Osteoblast (primary cell): ENCODE measurements around the gene TNFRSF1B. TPM values are rescaled to one million over a fixed set of nuclear protein-coding genes. Genes with fewer than 3 reads are reported as not detected.

Experiments
- DNase-seq: peaks from one replicate; pipeline ENCODE4 v3.0.0; 2011; ENCODE audit warnings: low spot score, mixed read lengths; ENCODE audit not compliant: insufficient read length; ENCODE audit errors: missing footprints
- H2AFZ ChIP-seq: 2 replicates; pipeline ENCODE4 v1.6.0; 2011; ENCODE audit warnings: mild to moderate bottlenecking, low read length
- H3K27ac ChIP-seq: 2 replicates; pipeline ENCODE4 v1.5.1; 2011; ENCODE audit warnings: mild to moderate bottlenecking, low read depth, low read length, moderate library complexity
- H3K27me3 ChIP-seq: 2 replicates; pipeline ENCODE4 v1.6.0; 2012; ENCODE audit warnings: mild to moderate bottlenecking, control low read depth, inconsistent platforms, low read length, moderate library complexity; ENCODE audit not compliant: insufficient read depth
- H3K36me3 ChIP-seq: 2 replicates; pipeline ENCODE4 v1.5.1; 2011; ENCODE audit warnings: mild to moderate bottlenecking, low read length, control low read depth, moderate library complexity; ENCODE audit not compliant: insufficient read depth
- H3K4me1 ChIP-seq: 2 replicates; pipeline ENCODE4 v1.5.1; 2011; ENCODE audit warnings: mild to moderate bottlenecking, low read length, control low read depth, moderate library complexity; ENCODE audit not compliant: insufficient read depth
- H3K4me2 ChIP-seq: 2 replicates; pipeline ENCODE4 v1.6.0; 2011; ENCODE audit warnings: mild to moderate bottlenecking, low read length; ENCODE audit not compliant: insufficient read depth
- H3K4me3 ChIP-seq: fragments of 200-600 bp; sonication (generic); 3 replicates; pipeline ENCODE4 v1.5.1; 2012; ENCODE audit warnings: mild to moderate bottlenecking, low read length, inconsistent platforms; ENCODE audit not compliant: insufficient read depth
- H3K79me2 ChIP-seq: 2 replicates; pipeline ENCODE4 v1.6.0; 2012; ENCODE audit warnings: mild to moderate bottlenecking, low read length, control low read depth, inconsistent platforms; ENCODE audit not compliant: insufficient read depth
- H3K9me3 ChIP-seq: 2 replicates; pipeline ENCODE4 v1.5.1; 2011; ENCODE audit warnings: low read depth, low read length, control low read depth
- H4K20me1 ChIP-seq: 2 replicates; pipeline ENCODE4 v1.6.0; 2012; ENCODE audit warnings: mild to moderate bottlenecking, low read length, control low read depth; ENCODE audit not compliant: insufficient read depth
- CTCF ChIP-seq: IDR thresholded peaks from 2 replicates; pipeline ENCODE4 v1.5.1; 2011; ENCODE audit warnings: mild to moderate bottlenecking, low read depth, low read length, moderate library complexity; ENCODE audit errors: extremely low read depth
- total RNA-seq: library from RNA; depleted of rRNA; stranded (reverse); fragments of >200 nt; gene quantifications from 2 replicates; pipeline ENCODE4 v1.2.3, GENCODE V29; 2012

The TNFRSF1B gene
- total RNA-seq, 1 donor, result 12.7 TPM

DNA sequence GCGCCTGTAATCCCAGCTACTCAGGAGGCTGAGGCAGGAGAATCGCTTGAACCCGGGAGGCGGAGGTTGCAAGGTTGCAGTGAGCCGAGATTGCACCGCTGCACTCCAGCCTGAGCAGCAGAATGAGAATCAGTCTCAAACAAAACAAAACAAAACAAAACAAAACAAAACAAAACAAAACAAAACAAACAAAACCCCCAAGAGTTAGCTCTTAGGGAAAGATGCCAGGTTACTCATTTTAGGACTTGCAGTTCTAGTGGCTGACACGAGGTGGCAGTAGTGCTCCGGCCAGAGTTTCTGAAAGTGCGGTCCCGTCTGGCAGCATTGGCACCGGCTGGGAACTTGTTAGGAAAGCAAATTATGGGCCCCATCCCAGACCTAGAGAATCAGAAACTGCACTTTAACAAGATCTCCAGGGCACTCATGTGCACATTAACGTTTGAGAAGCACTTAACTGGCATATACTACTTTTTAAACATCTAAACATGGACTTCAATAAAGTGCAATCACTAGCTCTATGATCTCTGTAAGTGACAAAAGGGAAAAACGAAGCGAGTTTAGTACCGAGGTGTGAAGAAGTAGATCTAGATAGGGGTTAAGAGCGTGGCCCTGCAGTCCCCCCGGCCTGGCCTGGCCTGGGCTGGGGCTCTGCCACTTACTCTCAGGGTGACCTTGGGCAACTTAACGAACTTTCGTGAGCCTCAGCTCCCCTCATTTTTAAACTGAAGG is 41.9 kb upstream of the TNFRSF1B start:
- Histone ChIP-seq H3K27me3 (no peaks in the 10 kb centered on the region), H3K4me3 (no peak overlapping the region), H3K9me3 (no peaks in the 10 kb centered on the region), H3K4me1 (peaks cover 3% of the 10 kb centered on the region), H4K20me1 (no peaks in the 10 kb centered on the region), H3K4me2 (no peak overlapping the region), H3K36me3 (no peaks in the 10 kb centered on the region), H3K27ac (no peak overlapping the region), H3K79me2 (no peaks in the 10 kb centered on the region), H2AFZ (no peak overlapping the region)
- peak; percentile 86 for DNase-seq
- TF ChIP-seq CTCF, result peak; percentile 93

DNA sequence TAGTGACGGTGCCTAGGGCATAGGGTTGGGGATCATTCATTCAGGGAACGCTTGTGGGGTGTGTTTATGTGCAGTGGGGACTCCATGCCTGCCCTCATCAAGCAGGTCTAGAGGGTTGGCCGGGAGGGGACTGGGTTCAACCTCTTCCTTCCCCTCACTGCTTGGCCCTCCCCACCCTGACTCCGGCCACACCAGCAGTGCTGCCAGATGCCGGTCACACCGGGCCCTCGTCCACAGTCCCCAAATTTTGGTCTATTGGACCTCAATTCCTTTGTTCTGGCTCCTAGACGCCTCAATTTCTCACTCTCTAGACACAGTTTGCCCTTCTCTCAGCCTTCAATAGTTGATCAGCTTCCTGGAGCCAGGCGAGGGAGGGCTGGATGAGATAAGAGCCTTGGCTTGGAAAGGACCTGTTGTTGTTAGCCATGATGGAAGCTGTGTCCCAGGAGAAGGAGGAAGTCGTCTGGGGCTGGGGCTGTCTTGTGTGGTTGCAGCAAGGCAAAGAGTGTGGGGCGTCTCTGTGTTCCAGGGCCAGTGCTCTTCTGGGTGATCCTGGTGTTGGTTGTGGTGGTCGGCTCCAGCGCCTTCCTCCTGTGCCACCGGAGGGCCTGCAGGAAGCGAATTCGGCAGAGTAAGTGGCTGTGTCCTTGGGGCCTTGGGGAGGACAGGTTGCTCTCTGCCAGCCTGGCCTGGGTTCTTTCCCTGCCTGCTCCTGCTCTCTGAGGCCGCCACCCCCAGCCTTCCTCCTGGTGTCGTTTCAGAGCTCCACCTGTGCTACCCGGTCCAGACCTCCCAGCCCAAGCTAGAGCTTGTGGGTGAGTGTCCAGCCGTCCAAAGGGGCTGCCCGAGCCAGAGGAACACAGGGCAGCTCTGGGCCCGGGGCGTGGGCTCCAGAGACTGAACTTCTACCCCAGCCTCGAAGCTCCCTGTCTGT is 41.1 kb upstream of the TNFRSF1B start:
- no peak for TF ChIP-seq CTCF
- H3K4me3 ChIP-seq, result no peak overlapping the region
- no peaks in the 10 kb centered on the region for H3K79me2 ChIP-seq
- peak; percentile 53 for DNase-seq
- H2AFZ ChIP-seq, result peak overlapping the region; percentile 41
- H3K27me3 ChIP-seq, result no peaks in the 10 kb centered on the region
- H3K4me1 ChIP-seq, result peaks cover 3% of the 10 kb centered on the region
- no peak overlapping the region for H3K4me2 ChIP-seq
- H4K20me1 ChIP-seq, result no peaks in the 10 kb centered on the region
- no peak overlapping the region for H3K27ac ChIP-seq
- H3K36me3 ChIP-seq, result no peaks in the 10 kb centered on the region
- no peaks in the 10 kb centered on the region for H3K9me3 ChIP-seq

DNA sequence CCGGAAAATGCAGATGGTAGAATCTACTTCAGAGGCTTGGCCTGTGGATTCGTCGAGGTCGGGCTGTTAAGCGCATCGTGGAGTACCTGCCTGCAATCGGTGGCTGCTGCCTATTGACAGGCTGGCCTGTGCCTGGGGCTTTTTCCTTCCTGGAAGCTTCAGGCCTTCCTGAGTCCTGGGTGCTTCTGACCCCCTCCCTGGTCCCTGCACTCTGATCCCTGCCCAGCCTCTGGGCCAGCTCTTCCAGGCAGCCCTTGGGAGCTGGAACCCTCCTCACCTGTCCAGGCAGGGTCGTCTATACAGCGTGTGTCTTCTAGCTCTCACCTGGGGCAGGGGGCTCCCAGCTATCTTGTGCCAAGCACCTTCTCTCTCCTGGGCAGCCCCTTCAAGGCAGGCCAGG is 40.0 kb upstream of the TNFRSF1B start:
- peak; percentile 22 for DNase-seq
- no peaks in the 10 kb centered on the region for H3K79me2 ChIP-seq
- H3K27me3 ChIP-seq, result no peaks in the 10 kb centered on the region
- H3K36me3 ChIP-seq, result no peaks in the 10 kb centered on the region
- no peak overlapping the region for H3K27ac ChIP-seq
- H3K9me3 ChIP-seq, result no peaks in the 10 kb centered on the region
- no peaks in the 10 kb centered on the region for H4K20me1 ChIP-seq
- no peak overlapping the region for H3K4me3 ChIP-seq
- no peak overlapping the region for H2AFZ ChIP-seq
- H3K4me2 ChIP-seq, result no peak overlapping the region
- H3K4me1 ChIP-seq, result peaks cover 3% of the 10 kb centered on the region
- TF ChIP-seq CTCF, result no peak
